Head of caudate nucleus (tissue), 42 donors: ENCODE results near the gene DNAJC17.

Source experiments
- DNase-seq, 42 donors: peaks; one replicate each; pipeline versions ENCODE4 v3.0.0 to v3.0.0-alpha.2; 2020 to 2021; ENCODE audit warnings: mixed read lengths in 7 of 42
- intact Hi-C: fragments of 100-400 bp; cut with DNase I; formaldehyde crosslinking; loops from one replicate; pipeline ENCODE4 v1.15.0; 2022

Gene DNAJC17

DNA sequence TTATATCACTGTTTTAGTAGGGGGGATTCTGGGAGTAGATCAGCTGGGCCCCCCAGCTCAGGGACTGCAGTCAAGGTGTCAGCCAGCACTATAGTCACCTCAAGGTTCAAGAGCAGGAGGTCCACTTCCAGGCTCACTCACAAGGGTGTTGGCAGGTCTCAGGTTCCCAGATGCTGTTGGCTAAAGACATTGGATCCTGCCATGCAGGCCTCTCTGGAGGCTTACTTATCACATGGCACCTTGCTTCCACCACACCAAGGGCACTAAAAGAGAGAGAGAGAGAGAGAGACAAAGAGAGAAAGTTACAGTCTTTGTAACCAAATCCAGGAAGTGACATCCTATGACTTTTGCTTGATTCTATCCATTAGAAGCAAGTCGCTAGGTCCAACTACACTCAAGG is 28.7 kb upstream of the DNAJC17 start:
- intact Hi-C loops: no loop called here
- no peak for DNase-seq

DNA sequence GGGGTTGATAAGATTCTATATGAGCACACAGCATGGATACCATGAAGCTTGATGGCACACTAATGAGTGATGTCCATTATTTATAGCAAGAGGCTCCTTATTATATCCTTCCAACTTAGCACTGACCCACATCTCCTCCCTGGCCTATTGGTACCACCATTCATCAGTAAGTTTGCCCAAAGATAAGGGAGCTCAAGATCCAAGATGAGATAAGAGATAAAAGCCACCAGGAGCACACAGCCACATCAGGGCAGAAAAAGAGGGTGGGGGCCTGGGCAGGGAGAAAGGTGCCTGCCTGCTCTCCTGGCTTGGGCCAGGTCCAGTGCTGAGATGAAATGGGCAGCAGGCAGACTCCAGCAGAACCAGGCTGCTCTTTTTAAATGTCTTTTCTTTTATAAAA is 25.6 kb upstream of the DNAJC17 start:
- intact Hi-C loops: no loop called here
- DNase-seq: no peak

- intact Hi-C loops: no loop called here
- no peak for DNase-seq
Measured at GRCh38 chr15:40831861-40832260, 24.6 kb upstream of the DNAJC17 start.

- no peak for DNase-seq
- intact Hi-C loops: no loop called here
Measured at GRCh38 chr15:40830884-40831283, 23.6 kb upstream of the DNAJC17 start.

DNA sequence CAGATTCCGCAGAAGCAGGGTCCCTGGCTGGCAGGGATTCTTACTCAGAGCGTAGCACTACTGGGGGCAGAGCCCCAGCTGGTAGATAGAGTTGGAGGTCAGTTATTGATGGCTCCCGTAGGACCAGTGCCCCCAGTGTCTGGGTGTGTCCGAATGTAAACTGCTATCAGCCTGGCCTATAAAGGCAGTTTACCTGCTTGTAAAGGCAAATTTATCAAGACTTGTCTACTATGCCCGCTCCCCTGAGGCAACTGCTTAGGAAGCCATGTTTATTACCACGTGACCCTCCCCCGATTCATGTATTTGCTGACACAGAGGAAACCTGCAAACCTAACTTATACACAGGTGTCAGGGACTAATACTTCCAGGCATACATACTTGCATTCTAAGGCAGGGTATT is 21.8 kb upstream of the DNAJC17 start:
- no peak for DNase-seq
- intact Hi-C loops: no loop called here

GRCh38 chr15:40828447-40829036 is 21.3 kb upstream of the DNAJC17 start, which contains the start of gene PPP1R14D:
TSS of gene PPP1R14D (minus strand) at chr15:40828708. CDS start at chr15:40828641, 67 bp downstream.
- DNase-seq: no peak
- intact Hi-C loops: no loop called here

- no peak for DNase-seq
- intact Hi-C loops: no loop called here
Measured at GRCh38 chr15:40826423-40827075, 19.3 kb upstream of the DNAJC17 start.

- no peak for DNase-seq
- intact Hi-C loops: no loop called here
Measured at GRCh38 chr15:40825661-40826422, 18.6 kb upstream of the DNAJC17 start.

DNA sequence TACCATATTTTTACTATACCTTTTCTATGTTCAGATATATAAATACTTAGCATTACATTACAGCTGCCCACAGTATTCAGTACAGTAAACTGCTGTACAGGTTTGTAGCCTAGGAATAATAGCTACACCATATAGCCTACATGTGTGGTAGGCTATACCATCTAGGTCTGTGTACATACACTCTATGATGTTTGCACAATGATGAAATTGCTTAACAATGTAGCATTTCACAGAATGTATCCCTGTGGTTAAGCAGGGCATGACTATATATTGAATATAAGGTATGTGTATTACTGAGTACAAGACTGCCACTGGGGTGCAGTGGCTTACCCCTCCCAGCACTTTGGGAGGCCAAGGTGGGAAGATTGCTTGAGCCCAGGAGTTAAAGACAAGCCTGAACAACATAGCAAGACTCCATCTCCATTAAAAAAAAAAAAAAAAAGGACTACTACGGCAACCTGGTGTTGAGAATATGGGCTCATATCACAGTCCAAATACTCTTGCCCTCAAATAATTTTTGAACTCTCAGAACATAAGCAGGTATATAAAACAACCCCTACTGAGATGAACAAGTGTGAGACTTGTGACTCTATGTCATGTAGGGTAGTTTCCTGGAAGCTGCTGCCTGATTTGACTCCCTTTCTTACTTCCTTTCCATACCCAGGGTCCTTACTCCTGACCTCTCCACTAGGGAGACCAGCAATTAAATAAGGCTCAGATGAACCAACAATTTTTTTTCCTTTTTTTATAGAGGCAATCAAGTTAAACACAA is 16.5 kb upstream of the DNAJC17 start:
- DNase-seq: no peak
- intact Hi-C loops: no loop called here

DNA sequence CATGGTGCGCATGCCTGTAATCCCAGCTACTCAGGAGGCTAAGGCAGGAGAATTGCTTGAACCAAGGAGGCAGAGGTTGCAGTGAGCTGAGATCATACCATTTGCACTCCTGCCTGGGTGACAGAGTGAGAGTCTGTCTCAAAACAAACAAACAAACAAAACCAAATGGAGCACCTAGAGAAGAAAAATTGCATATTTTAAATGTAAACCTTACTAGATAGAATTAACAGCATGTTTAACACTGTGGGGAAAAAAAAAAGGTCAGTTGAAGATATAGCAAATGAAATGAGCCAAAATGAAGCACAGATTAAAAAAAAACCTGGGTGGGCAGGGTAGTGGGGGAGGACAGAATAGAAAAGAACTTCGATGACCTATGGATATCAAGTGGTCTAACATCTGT is 13.9 kb upstream of the DNAJC17 start:
- no peak for DNase-seq
- intact Hi-C loops: no loop called here

- DNase-seq: no peak
- intact Hi-C loops: no loop called here
Measured at GRCh38 chr15:40819048-40819447, 11.8 kb upstream of the DNAJC17 start.

GRCh38 chr15:40815042-40815698 is 7.9 kb upstream of the DNAJC17 start:
- intact Hi-C loops: no loop called here
- peak in 11 of 42 donors; percentile 8 to 44 (median 18) for DNase-seq

GRCh38 chr15:40812721-40813425 is 5.6 kb upstream of the DNAJC17 start:
- intact Hi-C loops: no loop called here
- DNase-seq: no peak

- no peak for DNase-seq
- intact Hi-C loops: loop anchor here (5.0 to 10.0 kb wide), 2 partner anchors 86 to 242 kb away; partner anchors contain the start of genes CCDC32, RPUSD2 and VPS18
Measured at GRCh38 chr15:40808861-40809450, 1.7 kb upstream of the DNAJC17 start.

DNA sequence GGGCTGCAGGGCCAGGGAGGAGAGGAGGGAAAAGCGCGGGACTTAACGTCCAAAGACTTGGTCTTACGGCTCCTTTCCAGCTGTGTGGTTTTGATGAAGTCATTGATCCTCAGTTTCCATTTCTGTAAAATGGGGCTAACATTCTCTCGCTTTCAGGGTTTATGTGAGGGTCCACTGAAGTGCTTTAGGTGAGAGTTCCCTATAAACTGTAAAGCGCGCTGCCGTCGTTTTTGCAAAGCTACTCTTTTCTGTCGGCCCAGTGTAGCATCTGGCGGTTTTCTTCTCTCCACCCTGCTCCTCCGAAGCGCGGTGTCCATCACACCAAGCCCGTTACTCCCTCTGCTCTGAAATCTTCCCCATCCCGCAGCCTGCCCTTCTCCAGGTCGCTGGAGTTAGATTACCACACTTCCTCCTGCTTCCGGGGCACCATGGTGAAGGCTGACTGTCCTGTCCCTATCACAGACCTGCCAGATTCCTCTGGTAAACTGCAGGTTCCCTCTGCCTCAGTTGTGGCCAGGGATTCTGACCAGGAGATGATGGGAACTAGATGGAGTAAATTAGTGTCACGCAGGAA is 702 bp upstream of the DNAJC17 start:
- intact Hi-C loops: loop anchor here (1.0 to 10.0 kb wide), 3 partner anchors 53 to 241 kb away; partner anchors contain the start of genes CCDC32, RMDN3, RPUSD2 and VPS18
- peak in 2 of 42 donors; percentile 4 to 15 for DNase-seq

DNA sequence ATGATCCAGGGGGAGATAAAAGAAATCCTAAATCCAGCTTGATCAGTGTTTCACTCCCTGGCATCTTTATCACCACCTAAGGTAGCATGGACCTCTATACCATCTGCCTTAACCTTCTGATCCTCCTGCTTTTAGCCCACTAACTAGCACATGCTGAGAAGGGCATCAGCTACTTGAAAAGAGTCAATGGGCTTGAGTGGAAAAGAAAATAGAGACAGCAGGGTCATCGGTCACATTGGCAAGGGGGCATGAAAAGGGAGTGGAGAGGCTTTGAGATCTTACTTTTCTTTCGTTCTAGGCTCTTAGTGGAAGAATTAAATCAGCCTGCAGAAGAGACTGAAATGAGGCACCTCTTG is 623 bp downstream of the DNAJC17 start:
- DNase-seq: no peak
- intact Hi-C loops: loop anchor here (1.0 to 10.0 kb wide), 3 partner anchors 51 to 239 kb away; partner anchors contain the start of genes CCDC32, RMDN3, RPUSD2 and VPS18

- DNase-seq: no peak
- intact Hi-C loops: loop anchor here (10.0 kb wide), 1 partner anchor 91 kb away; the partner anchor contains the start of gene VPS18
Measured at GRCh38 chr15:40803688-40804087, 3.6 kb downstream of the DNAJC17 start.
